IPS-15b (cell line): ENCODE results near the gene UTP14C.
"Not testable (repeated sequence)": the region's sequence is repeated elsewhere in the genome, so short reads cannot be mapped to it uniquely, and the experiment has no call there.

Source experiments
- H3K27me3 ChIP-seq: one replicate; pipeline ENCODE4 v1.6.1; 2013; ENCODE audit warnings: low read length; ENCODE audit not compliant: control insufficient read depth, insufficient read depth
- H3K36me3 ChIP-seq: one replicate; pipeline ENCODE4 v1.6.1; 2013; ENCODE audit warnings: low read length; ENCODE audit not compliant: control insufficient read depth, insufficient read depth
- H3K4me1 ChIP-seq: one replicate; pipeline ENCODE4 v1.6.1; 2013; ENCODE audit warnings: mild to moderate bottlenecking, low read length; ENCODE audit not compliant: control insufficient read depth, insufficient read depth
- H3K4me3 ChIP-seq: one replicate; pipeline ENCODE4 v1.5.1; 2013; ENCODE audit warnings: low read depth, low read length
- H3K9ac ChIP-seq: one replicate; pipeline ENCODE4 v1.6.1; 2013; ENCODE audit warnings: low read depth, mild to moderate bottlenecking, low read length
- H3K9me3 ChIP-seq: one replicate; pipeline ENCODE4 v1.6.1; 2013; ENCODE audit warnings: mild to moderate bottlenecking, low read length; ENCODE audit not compliant: control insufficient read depth, insufficient read depth

Gene UTP14C

DNA sequence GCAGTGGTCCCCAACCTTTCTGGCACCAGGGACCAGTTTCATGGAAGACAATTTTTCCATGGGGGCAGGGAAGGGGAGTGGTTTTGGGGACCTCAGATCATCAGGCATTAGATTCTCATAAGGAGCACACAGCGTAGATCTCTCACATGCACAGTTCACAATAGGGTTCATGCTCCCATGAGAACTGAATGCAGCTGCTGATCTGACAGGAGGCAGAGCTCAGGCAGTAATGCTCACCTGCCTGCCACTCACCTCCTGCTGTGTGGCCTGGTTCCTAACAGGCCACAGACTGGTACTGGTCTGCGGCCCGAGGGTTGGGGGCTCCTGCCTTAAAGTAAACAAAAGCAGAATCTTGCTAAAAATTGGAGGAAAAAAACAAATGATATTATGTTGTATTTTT lies 36.6 kb downstream of the UTP14C start:
- not testable (repeated sequence) for H3K36me3 ChIP-seq, H3K4me3 ChIP-seq, H3K27me3 ChIP-seq, H3K9me3 ChIP-seq, H3K4me1 ChIP-seq, H3K9ac ChIP-seq

DNA sequence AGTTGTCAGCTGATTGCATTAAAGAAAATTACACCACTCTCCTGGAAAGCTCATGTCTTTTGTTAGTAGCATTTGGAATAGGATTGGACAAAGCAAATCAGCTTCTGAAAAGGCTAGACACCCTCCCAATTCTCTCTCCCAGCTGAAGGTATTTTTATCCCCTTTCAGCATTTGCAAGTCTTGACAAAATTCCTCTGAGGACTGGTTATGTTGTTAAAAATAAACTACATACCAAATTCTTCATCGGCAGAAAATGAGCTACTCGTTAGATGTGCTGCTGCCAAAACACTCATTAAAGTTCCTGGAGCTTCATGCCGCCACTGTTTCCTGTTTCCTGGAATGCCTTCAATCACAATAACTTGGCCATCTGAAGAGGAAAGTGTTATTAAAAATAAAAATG lies 37.1 kb downstream of the UTP14C start:
- H3K27me3 ChIP-seq: no peaks in the 10 kb centered on the region

GRCh38 chr13:52067237-52067636 lies 42.7 kb downstream of the UTP14C start:
- no peaks in the 10 kb centered on the region for H3K27me3 ChIP-seq
- no peak overlapping the region for H3K4me3 ChIP-seq
- H3K36me3 ChIP-seq: no peaks in the 10 kb centered on the region
- no peaks in the 10 kb centered on the region for H3K4me1 ChIP-seq
- peaks cover 5% of the 10 kb centered on the region for H3K9me3 ChIP-seq
- no peak overlapping the region for H3K9ac ChIP-seq

More for the DNA sequence above, 37.1 kb downstream of the UTP14C start:
- H3K4me3 ChIP-seq: no peak overlapping the region
- H3K4me1 ChIP-seq: no peaks in the 10 kb centered on the region
- peaks cover 6% of the 10 kb centered on the region for H3K9me3 ChIP-seq
- H3K36me3 ChIP-seq: no peaks in the 10 kb centered on the region
- H3K9ac ChIP-seq: no peak overlapping the region

DNA sequence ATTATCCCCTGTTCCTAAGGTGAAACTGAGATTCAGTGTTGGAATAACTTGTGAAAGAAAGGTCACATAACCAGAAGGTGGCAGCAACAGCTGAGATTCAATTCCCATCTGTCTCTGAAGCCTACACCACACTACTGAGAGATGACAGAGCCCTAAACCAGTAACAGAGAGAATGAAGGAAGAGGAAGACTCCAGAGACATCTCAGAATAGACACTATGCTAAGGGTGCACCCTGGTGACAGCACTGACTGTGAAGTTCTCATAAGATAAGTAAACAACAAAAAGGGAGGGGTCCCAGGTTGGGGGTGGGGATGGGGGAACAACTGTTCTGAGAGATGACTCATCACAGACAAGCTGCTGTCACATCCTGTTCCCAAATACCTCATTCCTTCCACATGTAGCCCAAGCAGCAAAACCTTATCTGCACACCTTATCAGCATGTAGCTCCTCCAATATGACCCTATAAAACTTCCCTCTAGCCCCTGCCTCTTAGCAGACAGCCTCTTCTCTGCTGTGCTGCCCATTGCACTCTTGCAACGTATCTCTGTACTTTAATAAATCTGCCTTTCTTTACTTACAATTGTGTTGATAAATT lies 46.5 kb downstream of the UTP14C start:
- Histone ChIP-seq H3K4me3 (no peak overlapping the region), H3K9ac (no peak overlapping the region), H3K9me3 (peaks cover 5% of the 10 kb centered on the region), H3K36me3 (no peaks in the 10 kb centered on the region), H3K4me1 (no peaks in the 10 kb centered on the region), H3K27me3 (no peaks in the 10 kb centered on the region)
